BJ (cell line): Measurements from ENCODE around the gene SVOPL. TPM values are rescaled to one million over a fixed set of nuclear protein-coding genes. Genes with fewer than 3 reads are reported as not detected.

ENCODE experiments used
- CTCF ChIA-PET: fragments of 350-600 bp; formaldehyde crosslinking; extraction: SDS; loops from one replicate; lab custom pipeline; 2021; ENCODE audit warnings: antibody characterized with exemption, inconsistent platforms; lab: Yijun Ruan, JAX
- POLR2A ChIA-PET: fragments of 300-600 bp; sonication (Branson Sonifier 250); formaldehyde crosslinking; extraction: SDS; loops from one replicate; lab custom pipeline; 2021; ENCODE audit warnings: antibody characterized with exemption; lab: Charles Lee
- DNase-seq: peaks from one replicate; pipeline ENCODE4 v3.0.0-alpha.2; 2011; ENCODE audit warnings: low read depth
- H3K27me3 ChIP-seq: 2 replicates; pipeline ENCODE4 v1.6.0; 2011; ENCODE audit warnings: low read length; ENCODE audit not compliant: control insufficient read depth, insufficient read depth
- H3K36me3 ChIP-seq: 2 replicates; pipeline ENCODE4 v1.5.1; 2011; ENCODE audit warnings: low read length; ENCODE audit not compliant: control insufficient read depth, insufficient read depth
- H3K4me3 ChIP-seq: 2 replicates; pipeline ENCODE4 v1.5.1; 2011; ENCODE audit warnings: low read depth, mild to moderate bottlenecking, control low read depth, low read length
- polyA plus RNA-seq: library from polyadenylated mRNA; depleted of rRNA; stranded (reverse); fragments of >200 nt; gene quantifications from 2 replicates; pipeline ENCODE4 v1.2.3, GENCODE V29; 2011
- TF ChIP-seq, protein P1 (sequence below): IDR thresholded peaks from 2 replicates; pipeline ENCODE4 v1.5.1; 2011; ENCODE audit warnings: low read depth, mild to moderate bottlenecking, control low read depth, inconsistent platforms, low read length, moderate library complexity; ENCODE audit not compliant: insufficient read depth

SVOPL gene
- polyA plus RNA-seq, 1 experiment, result not detected

DNA sequence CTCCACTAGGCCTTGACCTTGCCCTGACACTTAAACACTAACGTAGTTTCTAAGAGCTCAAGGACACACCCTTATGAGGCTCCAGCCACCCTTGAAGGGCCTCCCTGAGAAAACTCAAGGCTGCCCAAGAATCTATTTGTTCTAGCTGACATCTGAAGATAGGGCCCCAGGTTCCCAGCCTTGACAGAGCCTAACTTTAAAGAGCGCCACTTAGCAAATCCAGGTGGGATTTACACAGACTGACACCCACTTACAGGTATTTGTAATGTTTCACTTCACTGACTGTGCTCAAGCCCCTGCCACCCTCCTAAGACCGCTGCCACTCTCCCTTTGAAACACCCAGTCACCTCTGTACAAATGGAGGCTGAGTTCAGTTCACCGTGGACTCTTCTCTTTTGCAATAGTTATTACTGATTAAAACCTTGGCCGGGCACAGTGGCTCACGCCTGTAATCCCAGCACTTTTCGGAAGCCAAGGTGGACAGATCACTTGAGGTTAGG, 90.4 kb downstream of the SVOPL start:
- no peaks in the 10 kb centered on the region for H3K36me3 ChIP-seq
- TF ChIP-seq, protein P1, sequence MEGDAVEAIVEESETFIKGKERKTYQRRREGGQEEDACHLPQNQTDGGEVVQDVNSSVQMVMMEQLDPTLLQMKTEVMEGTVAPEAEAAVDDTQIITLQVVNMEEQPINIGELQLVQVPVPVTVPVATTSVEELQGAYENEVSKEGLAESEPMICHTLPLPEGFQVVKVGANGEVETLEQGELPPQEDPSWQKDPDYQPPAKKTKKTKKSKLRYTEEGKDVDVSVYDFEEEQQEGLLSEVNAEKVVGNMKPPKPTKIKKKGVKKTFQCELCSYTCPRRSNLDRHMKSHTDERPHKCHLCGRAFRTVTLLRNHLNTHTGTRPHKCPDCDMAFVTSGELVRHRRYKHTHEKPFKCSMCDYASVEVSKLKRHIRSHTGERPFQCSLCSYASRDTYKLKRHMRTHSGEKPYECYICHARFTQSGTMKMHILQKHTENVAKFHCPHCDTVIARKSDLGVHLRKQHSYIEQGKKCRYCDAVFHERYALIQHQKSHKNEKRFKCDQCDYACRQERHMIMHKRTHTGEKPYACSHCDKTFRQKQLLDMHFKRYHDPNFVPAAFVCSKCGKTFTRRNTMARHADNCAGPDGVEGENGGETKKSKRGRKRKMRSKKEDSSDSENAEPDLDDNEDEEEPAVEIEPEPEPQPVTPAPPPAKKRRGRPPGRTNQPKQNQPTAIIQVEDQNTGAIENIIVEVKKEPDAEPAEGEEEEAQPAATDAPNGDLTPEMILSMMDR, result no peak
- H3K4me3 ChIP-seq, result no peak overlapping the region
- CTCF ChIA-PET, result no interaction called here
- H3K27me3 ChIP-seq, result no peaks in the 10 kb centered on the region
- no peak for DNase-seq
- POLR2A ChIA-PET, result no interaction called here

DNA sequence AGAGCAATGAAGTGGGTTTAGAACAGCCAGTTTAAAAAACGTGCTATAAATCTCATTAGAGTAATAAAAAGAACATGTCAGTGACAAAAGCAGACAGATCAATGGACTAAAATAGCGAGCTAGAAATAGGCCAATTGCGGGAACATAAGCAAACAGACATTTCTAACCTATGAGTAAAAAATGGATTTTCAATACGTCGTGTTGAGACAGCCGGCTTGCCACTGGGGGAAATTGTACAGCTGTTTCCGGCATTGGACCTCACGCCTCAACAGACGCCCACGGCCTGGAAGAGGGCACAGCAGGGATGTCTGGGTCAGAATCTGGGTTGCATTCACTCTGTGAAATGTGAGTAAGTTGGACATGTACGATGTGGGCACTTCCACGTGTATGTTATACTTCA, 92.9 kb downstream of the SVOPL start:
- DNase-seq, result no peak
- POLR2A ChIA-PET, result no interaction called here
- CTCF ChIA-PET, result interaction anchor here (0.6 to 1.3 kb wide), 3 partner anchors 11 to 154 kb away, joined by 3 read pairs; no protein-coding TSS in a partner anchor
- H3K27me3 ChIP-seq, result no peaks in the 10 kb centered on the region
- TF ChIP-seq, protein P1, result no peak
- H3K4me3 ChIP-seq, result no peak overlapping the region
- no peaks in the 10 kb centered on the region for H3K36me3 ChIP-seq

DNA sequence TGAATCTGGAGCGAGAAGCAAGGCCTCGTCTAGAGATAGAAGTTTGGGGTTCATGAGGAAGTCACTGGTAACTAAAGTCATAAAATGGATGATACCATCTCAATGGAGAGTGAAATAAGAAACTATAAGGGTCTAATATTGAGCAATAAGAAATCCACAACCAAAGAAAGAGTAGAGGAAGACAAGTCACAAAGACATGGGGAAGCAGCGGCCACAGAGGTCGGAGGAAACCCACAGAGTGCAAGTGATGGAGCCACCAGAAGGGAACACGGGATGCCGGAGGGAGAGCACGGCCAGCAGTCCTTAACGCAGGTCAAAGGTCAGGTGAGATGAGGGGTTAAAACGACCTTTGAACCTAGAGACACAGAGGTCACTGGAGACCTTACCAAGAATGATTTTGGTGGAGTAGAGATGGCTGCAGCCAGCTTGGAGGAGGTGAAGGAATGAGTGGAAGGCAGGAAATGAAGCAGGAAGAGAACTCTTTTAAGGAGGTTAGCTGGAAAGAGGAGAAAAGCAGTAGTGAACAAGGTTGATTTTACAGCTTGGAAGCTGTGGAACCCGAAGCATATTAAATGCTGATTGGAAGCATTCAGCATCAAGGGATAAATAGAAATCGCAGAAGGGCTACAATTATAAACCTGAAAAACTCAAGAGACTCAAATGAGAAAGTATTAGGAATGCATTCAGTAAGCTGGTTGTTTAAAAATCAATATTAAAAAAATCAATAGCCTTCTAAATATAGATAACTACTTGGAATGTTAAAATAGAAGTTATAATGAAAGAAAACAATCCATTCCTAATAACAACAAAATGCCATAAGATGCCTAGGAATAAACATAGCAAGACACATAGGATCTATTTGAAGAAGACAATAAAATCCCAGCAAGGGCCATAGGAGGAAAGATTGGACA, 93.7 kb downstream of the SVOPL start:
- ChIA-PET CTCF (interaction anchor here (0.6 to 1.3 kb wide), 3 partner anchors 10 to 155 kb away, joined by 3 read pairs; no protein-coding TSS in a partner anchor), POLR2A (no interaction called here)
- no peak for DNase-seq
- Histone ChIP-seq H3K36me3 (no peaks in the 10 kb centered on the region), H3K27me3 (no peaks in the 10 kb centered on the region), H3K4me3 (no peak overlapping the region)
- TF ChIP-seq, protein P1, result no peak

DNA sequence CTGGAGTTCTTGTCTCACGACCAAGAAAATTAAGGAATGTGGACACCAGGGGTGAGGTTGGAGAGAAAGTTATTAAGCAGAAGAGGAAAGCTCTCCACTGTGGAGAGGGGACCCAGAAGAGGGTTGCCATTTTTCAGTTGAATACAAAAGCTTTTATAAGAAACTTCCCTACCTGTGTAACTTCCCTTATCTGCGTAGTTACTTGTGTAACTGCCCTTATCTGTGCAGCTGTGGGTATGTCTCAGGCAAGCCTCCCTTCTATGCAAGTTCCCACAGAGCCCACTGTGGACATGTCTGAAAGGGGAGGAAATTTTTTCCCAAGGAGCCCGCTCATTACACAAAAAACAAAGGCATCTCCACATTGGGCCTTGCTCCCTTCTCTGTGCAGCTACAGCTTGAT, 94.9 kb downstream of the SVOPL start:
- H3K4me3 ChIP-seq, result no peak overlapping the region
- DNase-seq, result no peak
- no peaks in the 10 kb centered on the region for H3K27me3 ChIP-seq
- H3K36me3 ChIP-seq, result no peaks in the 10 kb centered on the region
- TF ChIP-seq, protein P1, result no peak
- CTCF ChIA-PET, result no interaction called here
- POLR2A ChIA-PET, result no interaction called here

DNA sequence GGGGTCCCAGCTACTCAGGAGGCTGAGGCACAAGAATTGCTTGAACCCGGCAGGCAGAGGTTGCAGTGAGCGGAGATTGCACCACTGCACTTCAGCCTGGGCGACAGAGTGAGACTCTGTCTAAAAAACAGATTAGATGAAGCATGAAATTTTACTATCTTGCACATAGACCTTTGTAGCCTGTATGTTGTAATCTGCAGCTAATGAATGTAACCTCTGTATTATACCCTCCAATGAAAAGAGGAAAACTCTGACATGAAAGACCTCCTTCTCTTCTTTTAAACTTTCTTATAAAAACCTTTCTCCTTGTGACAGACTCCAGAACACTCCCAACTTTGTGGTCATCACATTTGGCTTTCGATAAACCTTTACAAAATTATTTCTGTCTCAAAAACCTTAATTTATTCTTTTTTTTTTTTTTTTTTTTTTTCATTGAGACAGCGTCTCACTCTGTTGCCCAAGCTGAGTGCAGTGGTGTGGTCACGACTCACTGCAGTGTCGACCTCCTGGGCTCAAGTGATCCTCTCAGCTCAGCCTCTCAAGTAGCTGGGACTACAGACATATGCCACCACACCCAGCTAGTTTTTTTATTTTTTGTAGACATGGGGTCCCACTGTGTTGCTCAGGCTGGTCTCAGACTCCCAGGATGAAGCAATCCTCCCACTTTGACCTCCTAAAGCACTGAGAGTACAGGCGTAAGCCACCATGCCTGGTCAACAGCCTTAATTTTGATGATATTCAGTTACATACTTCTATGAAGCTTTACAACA, 97.4 kb downstream of the SVOPL start:
- no peak for DNase-seq
- Histone ChIP-seq H3K36me3 (no peaks in the 10 kb centered on the region), H3K27me3 (no peaks in the 10 kb centered on the region), H3K4me3 (no peak overlapping the region)
- CTCF ChIA-PET, result no interaction called here
- TF ChIP-seq, protein P1, result no peak
- POLR2A ChIA-PET, result no interaction called here
